A673 (cell line): ENCODE data around the gene DNM1. TPM values are rescaled to one million over a fixed set of nuclear protein-coding genes. Genes with fewer than 3 reads are reported as not detected.
A peak's percentile ranks its signal among the peaks of the same experiment; 100 is the strongest.

Source experiments
- Bru-seq: library from RNA; stranded (reverse); fragments of 400-500 nt; gene quantifications from one replicate; lab custom pipeline; 2021; lab: Mats Ljungman, UMichigan
- BruChase-seq, 2 experiments: library from RNA; stranded (reverse); fragments of 400-500 nt; gene quantifications; one replicate each; lab custom pipeline; 2021; lab: Mats Ljungman, UMichigan
- BruUV-seq: library from RNA; stranded (reverse); fragments of 400-500 nt; replicated peaks from 2 replicates; lab custom pipeline; 2021; lab: Mats Ljungman, UMichigan
- CTCF ChIA-PET: fragments of 300-600 bp; sonication (Branson Sonifier 250); formaldehyde crosslinking; loops from one replicate; lab custom pipeline; 2022; ENCODE audit warnings: antibody characterized with exemption; lab: Charles Lee
- POLR2A ChIA-PET: fragments of 300-600 bp; sonication (Branson Sonifier 250); formaldehyde crosslinking; loops from one replicate; lab custom pipeline; 2022; ENCODE audit warnings: antibody characterized with exemption; ENCODE audit not compliant: low non-redundant PET; lab: Charles Lee
- DNase-seq: peaks from one replicate; pipeline ENCODE4 v3.0.0-alpha.2; 2015; ENCODE audit warnings: low spot score
- H3K27ac ChIP-seq: fragments of 200-600 bp; sonication (generic); 2 replicates; pipeline ENCODE4 v1.5.1; 2016; ENCODE audit warnings: mixed run types, low read depth, mild to moderate bottlenecking, mixed read lengths, antibody characterized with exemption, low read length; ENCODE audit not compliant: poor library complexity, severe bottlenecking
- H3K27me3 ChIP-seq: fragments of 200-600 bp; sonication (generic); replicated peaks from 2 replicates; pipeline ENCODE4 v1.6.1; 2017; ENCODE audit warnings: mixed run types, low read depth, mild to moderate bottlenecking, mixed read lengths, antibody characterized with exemption, low read length; ENCODE audit not compliant: insufficient read depth, poor library complexity
- H3K36me3 ChIP-seq: fragments of 200-600 bp; sonication (generic); 2 replicates; pipeline ENCODE4 v1.6.1; 2016; ENCODE audit warnings: mixed run types, mild to moderate bottlenecking, mixed read lengths, antibody characterized with exemption, low read length; ENCODE audit not compliant: insufficient read depth, poor library complexity, severe bottlenecking
- H3K4me1 ChIP-seq: fragments of 200-600 bp; sonication (generic); 2 replicates; pipeline ENCODE4 v1.6.1; 2017; ENCODE audit warnings: mixed run types, mild to moderate bottlenecking, mixed read lengths, antibody characterized with exemption, low read length; ENCODE audit not compliant: insufficient read depth, poor library complexity, severe bottlenecking
- H3K4me3 ChIP-seq: fragments of 200-600 bp; sonication (generic); 2 replicates; pipeline ENCODE4 v1.5.1; 2016; ENCODE audit warnings: low read depth, mixed run types, mild to moderate bottlenecking, mixed read lengths, low read length; ENCODE audit not compliant: poor library complexity, severe bottlenecking
- H3K9me3 ChIP-seq: fragments of 200-600 bp; sonication (generic); 2 replicates; pipeline ENCODE4 v1.6.1; 2016; ENCODE audit warnings: mixed run types, low read depth, mild to moderate bottlenecking, mixed read lengths, antibody characterized with exemption, low read length; ENCODE audit not compliant: poor library complexity, severe bottlenecking
- EZH2 ChIP-seq: fragments of 200-600 bp; sonication (generic); IDR thresholded peaks from 2 replicates; pipeline ENCODE4 v1.6.1; 2017; ENCODE audit warnings: borderline replicate concordance, low read depth, mild to moderate bottlenecking, mixed read lengths, antibody characterized with exemption, low read length; ENCODE audit not compliant: poor library complexity, severe bottlenecking
- intact Hi-C: fragments of 100-400 bp; cut with micrococcal nuclease; formaldehyde crosslinking; loops from one replicate; pipeline ENCODE4 v1.10.0; 2022; ENCODE audit not compliant: unreplicated experiment
- long read RNA-seq: library from polyadenylated mRNA; stranded (forward); transcript quantifications from one replicate; pipeline ENCODE4 v2.0.0, GENCODE V29; 2022
- total RNA-seq: library from RNA; stranded (reverse); gene quantifications from 2 replicates; pipeline ENCODE4 v1.2.3, GENCODE V29; 2021
- TF ChIP-seq, protein P1 (sequence below): fragments of 300-800, 200-600 bp; sonication (generic); conservative IDR thresholded peaks from 2 replicates; pipeline ENCODE4 v1.5.1; 2017; ENCODE audit warnings: low read depth, mild to moderate bottlenecking, antibody characterized with exemption, low read length, moderate library complexity, mixed read lengths

The DNM1 gene
- total RNA-seq (7.6 and 11.8 TPM in 2 replicates), Bru-seq, nascent RNA (percentile 36 among the genes with signal in this experiment), BruChase-seq, experiment 1, labeled RNA remaining after a 2-hour chase (percentile 46 among the genes with signal in this experiment), BruChase-seq, experiment 2, labeled RNA remaining after a 6-hour chase (percentile 56 among the genes with signal in this experiment)
- long read RNA-seq, partial matches to known transcripts: 3 of 14 reads
- long read RNA-seq, other reads (novel, unspliced or antisense): 11 of 14 reads

DNA sequence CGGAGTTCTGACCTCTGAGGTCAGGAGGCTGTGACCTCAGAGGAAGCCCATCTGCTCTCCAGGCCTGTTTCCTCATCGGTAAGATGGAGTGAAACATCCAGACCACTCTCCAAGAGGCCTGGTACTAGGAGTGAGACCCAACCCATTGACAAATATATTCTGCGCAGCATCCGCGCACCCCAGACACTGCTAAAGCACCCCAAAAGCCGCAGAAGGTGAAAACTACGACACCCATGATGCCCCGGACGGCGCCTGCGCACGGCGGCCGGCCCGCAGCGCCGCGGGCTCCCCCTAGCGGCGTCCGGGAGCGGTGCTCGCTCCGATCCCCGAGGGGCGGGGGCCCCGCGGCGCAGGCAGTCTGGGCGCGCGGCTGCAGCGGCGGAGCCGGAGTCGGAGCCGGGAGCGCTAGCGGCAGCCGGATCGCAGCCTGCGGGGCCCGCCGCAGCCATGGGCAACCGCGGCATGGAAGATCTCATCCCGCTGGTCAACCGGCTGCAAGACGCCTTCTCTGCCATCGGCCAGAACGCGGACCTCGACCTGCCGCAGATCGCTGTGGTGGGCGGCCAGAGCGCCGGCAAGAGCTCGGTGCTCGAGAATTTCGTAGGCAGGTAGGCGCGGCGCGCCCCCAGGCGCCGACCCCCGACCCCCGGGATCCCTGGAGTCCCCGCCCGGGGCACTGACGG lies at the start of gene DNM1:
Gene DNM1, plus strand, starts transcription at position 356 of the 683 bp plus-strand sequence. Its CDS starts 92 bp downstream, at position 448.
- BruUV-seq: no TSS peak
- Histone ChIP-seq H3K4me1 (peaks cover 3% of the 10 kb centered on the region), H3K4me3 (peak within 1 kb of the TSS; percentile 64), H3K36me3 (no peaks in the 10 kb centered on the region), H3K27ac (no peak within 1 kb of the TSS), H3K27me3 (no peaks in the 10 kb centered on the region), H3K9me3 (no peaks in the 10 kb centered on the region)
- intact Hi-C loops: no loop called here
- DNase-seq: peak; percentile 81
- ChIA-PET POLR2A (no interaction called here), CTCF (no interaction called here)
- TF ChIP-seq, protein P1, sequence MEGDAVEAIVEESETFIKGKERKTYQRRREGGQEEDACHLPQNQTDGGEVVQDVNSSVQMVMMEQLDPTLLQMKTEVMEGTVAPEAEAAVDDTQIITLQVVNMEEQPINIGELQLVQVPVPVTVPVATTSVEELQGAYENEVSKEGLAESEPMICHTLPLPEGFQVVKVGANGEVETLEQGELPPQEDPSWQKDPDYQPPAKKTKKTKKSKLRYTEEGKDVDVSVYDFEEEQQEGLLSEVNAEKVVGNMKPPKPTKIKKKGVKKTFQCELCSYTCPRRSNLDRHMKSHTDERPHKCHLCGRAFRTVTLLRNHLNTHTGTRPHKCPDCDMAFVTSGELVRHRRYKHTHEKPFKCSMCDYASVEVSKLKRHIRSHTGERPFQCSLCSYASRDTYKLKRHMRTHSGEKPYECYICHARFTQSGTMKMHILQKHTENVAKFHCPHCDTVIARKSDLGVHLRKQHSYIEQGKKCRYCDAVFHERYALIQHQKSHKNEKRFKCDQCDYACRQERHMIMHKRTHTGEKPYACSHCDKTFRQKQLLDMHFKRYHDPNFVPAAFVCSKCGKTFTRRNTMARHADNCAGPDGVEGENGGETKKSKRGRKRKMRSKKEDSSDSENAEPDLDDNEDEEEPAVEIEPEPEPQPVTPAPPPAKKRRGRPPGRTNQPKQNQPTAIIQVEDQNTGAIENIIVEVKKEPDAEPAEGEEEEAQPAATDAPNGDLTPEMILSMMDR: peak; percentile 51; the same call in 1 of the 2 replicates
- TF ChIP-seq EZH2: no peak

DNA sequence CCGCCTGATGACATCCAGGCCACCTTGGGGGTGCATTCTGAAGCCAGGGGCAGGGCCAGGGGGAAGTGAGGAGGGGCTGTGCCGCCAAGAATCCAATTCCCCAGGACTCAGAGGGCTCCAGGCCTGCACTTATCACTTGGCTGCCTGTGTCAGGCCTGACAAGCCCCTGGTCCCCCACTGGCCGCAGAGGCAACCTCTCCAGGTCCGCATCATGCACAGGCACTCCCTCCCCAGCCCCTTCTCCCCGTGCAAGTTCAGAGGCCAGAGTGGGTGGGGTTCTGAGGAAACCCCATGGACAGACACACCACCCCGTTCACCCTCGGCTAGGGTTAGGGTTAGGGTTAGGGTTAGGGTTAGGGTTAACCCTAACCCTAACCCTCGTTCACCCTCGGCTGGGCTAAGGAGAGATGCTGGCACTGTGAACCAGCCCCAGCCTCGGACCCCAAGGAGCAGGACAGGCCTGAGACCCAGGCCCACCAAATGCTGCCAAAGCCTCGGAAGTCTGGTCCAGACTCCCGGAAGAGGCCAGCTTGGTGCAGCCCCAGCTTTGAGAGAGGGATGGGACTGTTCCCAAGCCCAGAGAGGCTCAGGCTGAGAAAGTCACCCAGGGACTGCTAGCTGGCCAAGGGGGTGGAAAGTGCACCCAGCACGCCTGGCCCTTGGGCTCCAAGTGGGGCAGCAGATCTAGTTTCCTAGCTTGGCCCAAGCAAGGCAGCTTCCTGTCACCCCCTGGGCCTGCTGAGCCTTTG lies 49.1 kb upstream of the DNM1 start:
- no TSS peak for BruUV-seq
- DNase-seq: no peak
- Histone ChIP-seq H3K27ac (no peak overlapping the region), H3K4me3 (no peak overlapping the region), H3K36me3 (no peaks in the 10 kb centered on the region), H3K9me3 (no peaks in the 10 kb centered on the region), H3K4me1 (no peaks in the 10 kb centered on the region), H3K27me3 (no peaks in the 10 kb centered on the region)
- TF ChIP-seq EZH2: no peak
- TF ChIP-seq, protein P1: no peak
- ChIA-PET CTCF (no interaction called here), POLR2A (no interaction called here)
- intact Hi-C loops: no loop called here

DNA sequence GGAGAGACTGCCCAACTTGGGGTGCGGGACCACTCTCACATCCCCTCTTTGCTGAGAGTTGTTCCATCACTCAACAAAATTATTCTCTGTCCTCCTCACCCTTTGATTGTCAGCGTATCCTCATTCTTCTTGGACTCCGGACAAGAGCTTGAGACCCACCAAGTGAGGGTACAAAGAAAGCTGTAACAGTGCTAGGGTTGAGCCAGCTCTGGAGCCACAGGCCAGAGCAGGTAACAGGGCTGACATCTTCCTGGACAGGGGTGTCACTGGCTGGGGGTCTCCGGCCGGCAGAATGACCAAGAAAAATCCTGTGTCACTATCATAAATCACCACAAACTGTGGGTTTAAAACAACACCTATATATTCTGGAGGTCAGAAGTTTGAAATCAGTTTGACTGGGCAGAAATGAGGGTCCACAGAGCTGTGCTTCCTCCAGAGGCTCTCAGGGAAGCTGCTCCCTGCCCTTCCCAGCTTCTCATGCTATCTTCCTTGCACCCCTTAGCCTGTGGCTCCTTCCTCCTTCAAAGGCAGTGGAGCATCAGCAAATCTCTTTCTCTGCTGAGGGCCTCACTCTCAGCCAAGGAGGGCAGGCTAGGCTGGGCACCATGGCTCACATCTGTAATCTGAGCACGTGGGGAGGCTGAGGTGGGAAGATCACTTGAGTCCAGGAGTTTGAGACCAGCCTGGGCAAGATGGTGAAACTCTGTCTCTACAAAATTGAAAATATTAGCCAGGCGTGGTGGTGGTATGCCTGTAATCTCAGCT lies 47.3 kb upstream of the DNM1 start:
- no peak for DNase-seq
- no peaks in the 10 kb centered on the region for H3K27me3 ChIP-seq
- CTCF ChIA-PET: no interaction called here
- POLR2A ChIA-PET: no interaction called here
- peaks cover 7% of the 10 kb centered on the region for H3K4me1 ChIP-seq
- no peak overlapping the region for H3K27ac ChIP-seq
- TF ChIP-seq, protein P1: no peak
- no peak for TF ChIP-seq EZH2
- no TSS peak for BruUV-seq
- intact Hi-C loops: no loop called here
- H3K4me3 ChIP-seq: no peak overlapping the region
- no peaks in the 10 kb centered on the region for H3K36me3 ChIP-seq
- no peaks in the 10 kb centered on the region for H3K9me3 ChIP-seq
